Bronchial epithelial cell (primary cell): ENCODE results near the gene TMEM108. TPM values are rescaled to one million over a fixed set of nuclear protein-coding genes. Genes with fewer than 3 reads are reported as not detected.

ENCODE experiments used
- DNase-seq: peaks from one replicate; pipeline ENCODE4 v3.0.0-alpha.2; 2010; ENCODE audit warnings: low read depth
- FAIRE-seq: peaks from 2 replicates; lab custom pipeline; 2011; peaks lifted over from hg19 to GRCh38; lab: Jason Lieb, UNC
- H3K27me3 ChIP-seq: 2 replicates; pipeline ENCODE4 v1.5.1; 2011; ENCODE audit warnings: low read length; ENCODE audit not compliant: control insufficient read depth, insufficient read depth
- H3K36me3 ChIP-seq: 2 replicates; pipeline ENCODE4 v1.5.1; 2011; ENCODE audit warnings: low read length; ENCODE audit not compliant: control insufficient read depth, insufficient read depth
- H3K4me3 ChIP-seq: 2 replicates; pipeline ENCODE4 v1.5.1; 2011; ENCODE audit warnings: mild to moderate bottlenecking, low read depth, low read length, control low read depth
- total RNA-seq: library from RNA; depleted of rRNA; stranded (reverse); fragments of >200 nt; gene quantifications from 2 replicates; pipeline ENCODE4 v1.2.1, GENCODE V29; 2014
- TF ChIP-seq, protein P1 (sequence below): IDR thresholded peaks from 2 replicates; pipeline ENCODE4 v1.5.1; 2011; ENCODE audit warnings: mild to moderate bottlenecking, moderate library complexity, low read length, control low read depth, inconsistent platforms; ENCODE audit not compliant: insufficient read depth, severe bottlenecking

TMEM108 gene
- total RNA-seq, 1 donor from 2014 or later, result not detected

DNA sequence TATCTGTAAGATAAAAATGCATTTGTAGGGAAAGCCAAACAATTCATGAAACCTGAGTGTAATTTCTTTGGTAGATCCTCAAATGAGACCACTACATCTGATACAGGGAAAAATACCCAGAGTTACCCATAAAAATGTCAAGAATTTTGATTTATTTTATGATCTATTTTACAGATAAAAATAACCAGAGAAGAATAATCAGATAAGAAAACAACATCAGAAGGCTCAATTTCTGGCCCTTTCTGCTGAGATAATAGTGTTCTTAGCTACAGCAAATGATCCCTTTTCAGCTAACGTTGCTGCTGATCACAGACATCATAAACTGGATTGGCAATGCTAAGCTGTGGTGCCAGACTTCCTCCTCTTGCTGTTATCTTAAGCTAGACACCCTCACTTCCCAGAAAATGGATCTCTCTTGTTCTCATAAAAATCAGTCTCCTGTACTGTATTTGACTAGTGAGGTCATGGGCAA is 21.3 kb upstream of the TMEM108 start:
- no peaks in the 10 kb centered on the region for H3K36me3 ChIP-seq
- H3K4me3 ChIP-seq, result no peak overlapping the region
- no peak for FAIRE-seq
- no peak for DNase-seq
- no peaks in the 10 kb centered on the region for H3K27me3 ChIP-seq
- TF ChIP-seq, protein P1, sequence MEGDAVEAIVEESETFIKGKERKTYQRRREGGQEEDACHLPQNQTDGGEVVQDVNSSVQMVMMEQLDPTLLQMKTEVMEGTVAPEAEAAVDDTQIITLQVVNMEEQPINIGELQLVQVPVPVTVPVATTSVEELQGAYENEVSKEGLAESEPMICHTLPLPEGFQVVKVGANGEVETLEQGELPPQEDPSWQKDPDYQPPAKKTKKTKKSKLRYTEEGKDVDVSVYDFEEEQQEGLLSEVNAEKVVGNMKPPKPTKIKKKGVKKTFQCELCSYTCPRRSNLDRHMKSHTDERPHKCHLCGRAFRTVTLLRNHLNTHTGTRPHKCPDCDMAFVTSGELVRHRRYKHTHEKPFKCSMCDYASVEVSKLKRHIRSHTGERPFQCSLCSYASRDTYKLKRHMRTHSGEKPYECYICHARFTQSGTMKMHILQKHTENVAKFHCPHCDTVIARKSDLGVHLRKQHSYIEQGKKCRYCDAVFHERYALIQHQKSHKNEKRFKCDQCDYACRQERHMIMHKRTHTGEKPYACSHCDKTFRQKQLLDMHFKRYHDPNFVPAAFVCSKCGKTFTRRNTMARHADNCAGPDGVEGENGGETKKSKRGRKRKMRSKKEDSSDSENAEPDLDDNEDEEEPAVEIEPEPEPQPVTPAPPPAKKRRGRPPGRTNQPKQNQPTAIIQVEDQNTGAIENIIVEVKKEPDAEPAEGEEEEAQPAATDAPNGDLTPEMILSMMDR, result no peak

DNA sequence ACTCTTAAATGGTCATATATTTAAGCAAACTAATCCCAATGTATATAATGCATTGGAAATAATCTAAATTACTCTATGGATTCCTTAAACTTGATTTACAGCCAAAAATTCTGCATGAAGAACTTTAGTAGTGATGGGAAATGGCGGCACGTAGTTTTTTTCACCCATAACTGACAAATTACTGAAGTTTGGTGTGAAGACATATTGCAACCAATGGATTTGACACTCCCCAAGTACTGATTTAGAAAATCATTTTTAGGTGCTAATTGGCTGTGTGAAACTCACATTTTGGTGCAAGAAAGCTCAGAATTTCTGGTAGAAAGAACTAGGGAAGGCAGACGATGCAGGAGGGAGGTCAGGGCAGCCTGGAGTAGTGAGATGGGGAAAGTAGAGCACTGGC is 19.3 kb upstream of the TMEM108 start:
- H3K27me3 ChIP-seq, result no peaks in the 10 kb centered on the region
- DNase-seq, result no peak
- no peaks in the 10 kb centered on the region for H3K36me3 ChIP-seq
- TF ChIP-seq, protein P1, result no peak
- no peak for FAIRE-seq
- H3K4me3 ChIP-seq, result no peak overlapping the region

DNA sequence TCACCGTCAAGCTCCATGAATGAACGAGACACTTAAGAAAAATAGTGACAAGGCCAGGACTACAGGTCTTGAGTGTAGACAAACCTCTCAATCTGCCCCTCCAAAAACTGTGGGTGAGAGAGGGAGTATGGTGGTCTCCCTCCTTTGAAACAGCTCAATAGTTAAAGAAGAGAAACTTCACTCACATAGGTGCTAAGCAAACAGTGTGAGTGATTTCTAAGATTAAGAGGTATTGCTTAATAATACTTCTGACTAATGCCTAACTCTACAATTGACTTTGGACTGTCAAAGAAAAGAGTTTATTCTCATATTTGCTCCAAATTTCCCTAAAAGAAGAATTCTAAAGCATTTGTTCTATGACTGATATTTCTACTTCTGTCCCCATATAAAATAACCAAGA is 17.0 kb upstream of the TMEM108 start:
- FAIRE-seq, result no peak
- TF ChIP-seq, protein P1, result no peak

DNA sequence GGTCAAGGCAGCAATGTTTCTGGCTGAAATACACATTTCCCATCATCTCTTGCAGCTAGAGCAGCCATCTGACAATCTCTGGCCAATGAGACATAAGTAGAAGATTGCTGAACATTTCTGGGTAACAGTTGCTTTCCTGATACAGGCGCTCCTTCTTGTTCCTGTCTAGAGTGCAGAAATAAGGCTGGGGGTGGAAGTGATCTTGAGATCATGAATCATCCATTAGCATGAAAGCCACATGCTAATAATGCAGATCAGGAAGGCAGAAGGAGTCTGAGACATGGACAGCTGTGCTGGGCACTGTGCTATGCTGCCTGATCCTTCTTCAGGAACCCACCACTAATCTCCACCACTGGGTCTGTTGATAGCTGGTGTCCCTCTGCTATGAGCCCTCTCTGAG is 14.8 kb upstream of the TMEM108 start:
- no peaks in the 10 kb centered on the region for H3K36me3 ChIP-seq
- H3K4me3 ChIP-seq, result no peak overlapping the region
- peak; percentile 83 for FAIRE-seq
- peak; percentile 5 for DNase-seq
- no peaks in the 10 kb centered on the region for H3K27me3 ChIP-seq
- TF ChIP-seq, protein P1, result no peak

More for the DNA sequence above, 17.0 kb upstream of the TMEM108 start:
- peak; percentile 19 for DNase-seq
- H3K4me3 ChIP-seq, result no peak overlapping the region
- no peaks in the 10 kb centered on the region for H3K27me3 ChIP-seq
- no peaks in the 10 kb centered on the region for H3K36me3 ChIP-seq

DNA sequence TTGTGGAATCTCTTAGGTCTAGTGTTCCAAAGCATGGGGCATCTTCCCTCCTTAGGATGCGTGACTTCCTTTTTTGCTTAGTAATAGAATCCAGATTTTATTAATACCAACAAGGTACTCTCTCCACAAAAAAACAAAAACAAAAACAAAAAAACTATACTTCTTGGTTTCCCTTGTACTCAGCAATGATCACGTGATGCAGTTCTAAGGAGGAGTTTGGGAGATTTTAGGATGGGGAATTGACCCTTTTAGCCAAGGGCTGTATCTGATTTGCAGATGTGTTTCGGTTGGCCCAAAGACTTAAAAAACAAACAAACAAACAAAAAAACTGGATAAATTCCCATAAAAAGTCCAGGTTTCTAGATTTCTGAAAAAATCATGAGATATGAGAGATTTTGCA is 12.6 kb upstream of the TMEM108 start:
- H3K36me3 ChIP-seq, result no peaks in the 10 kb centered on the region
- TF ChIP-seq, protein P1, result no peak
- no peak for FAIRE-seq
- H3K27me3 ChIP-seq, result no peaks in the 10 kb centered on the region
- H3K4me3 ChIP-seq, result no peak overlapping the region
- no peak for DNase-seq

DNA sequence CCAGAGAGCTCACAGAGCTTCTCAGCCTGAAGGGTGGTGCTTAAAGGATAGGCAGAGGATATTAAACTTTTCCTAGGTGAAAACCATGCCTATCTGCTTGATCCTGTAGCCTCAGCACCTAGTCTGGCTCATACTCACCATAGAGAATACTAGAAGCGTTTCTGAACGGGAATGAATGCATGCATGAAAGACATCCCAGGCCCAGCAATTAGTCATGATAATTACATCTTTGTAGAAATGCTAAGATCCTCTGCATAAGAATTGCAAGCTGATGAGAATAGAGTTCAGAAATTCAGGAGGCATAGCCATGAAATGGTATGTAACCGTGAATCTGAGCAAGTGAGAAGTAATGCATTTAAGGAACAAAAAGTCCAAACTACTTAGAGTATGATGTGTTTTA is 5.9 kb upstream of the TMEM108 start:
- no peak for FAIRE-seq
- TF ChIP-seq, protein P1, result no peak
- Histone ChIP-seq H3K4me3 (no peak overlapping the region), H3K27me3 (peaks cover 4% of the 10 kb centered on the region), H3K36me3 (no peaks in the 10 kb centered on the region)
- no peak for DNase-seq
